Pulmonary artery endothelial cell (primary cell): ENCODE data around the gene ZNF318. TPM values are rescaled to one million over a fixed set of nuclear protein-coding genes. Genes with fewer than 3 reads are reported as not detected.
"Not testable (repeated sequence)": the region's sequence is repeated elsewhere in the genome, so short reads cannot be mapped to it uniquely, and the experiment has no call there.

Source experiments
- DNase-seq: peaks from one replicate; pipeline ENCODE4 v3.0.0-alpha.2; 2011; ENCODE audit warnings: low read depth, low spot score
- total RNA-seq: library from RNA; depleted of rRNA; stranded (reverse); fragments of >200 nt; gene quantifications from 2 replicates; pipeline ENCODE4 v1.2.3, GENCODE V29; 2014

Gene ZNF318
- total RNA-seq, 1 donor from 2014 or later, result 5.6 TPM

DNA sequence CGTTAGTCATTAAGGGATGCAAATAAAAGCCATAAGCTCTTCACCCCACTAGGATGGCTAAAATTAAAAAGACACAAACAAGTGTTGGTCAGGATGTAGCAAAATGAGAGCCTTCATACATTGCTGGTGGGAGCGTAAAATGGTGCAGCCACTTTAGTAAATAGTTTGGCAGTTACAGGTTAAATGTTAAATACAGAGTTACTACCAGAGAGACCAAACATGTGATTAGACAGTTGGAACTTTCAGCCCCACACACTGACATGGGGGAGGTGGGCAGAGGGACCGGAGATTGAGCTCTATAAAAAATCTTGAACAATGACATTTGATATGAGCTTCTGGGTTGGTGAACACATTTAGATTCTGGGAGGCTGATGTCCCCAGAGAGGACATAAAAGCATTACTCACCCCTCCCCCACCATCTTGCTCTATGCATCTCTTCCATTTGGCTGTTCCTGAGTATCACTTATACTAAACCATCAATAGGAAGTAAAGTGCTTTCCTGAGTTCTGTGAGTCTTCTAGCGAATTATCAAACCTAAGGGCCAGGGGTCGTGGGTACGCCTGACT lies 20.4 kb upstream of the ZNF318 start:
- DNase-seq, result no peak

DNA sequence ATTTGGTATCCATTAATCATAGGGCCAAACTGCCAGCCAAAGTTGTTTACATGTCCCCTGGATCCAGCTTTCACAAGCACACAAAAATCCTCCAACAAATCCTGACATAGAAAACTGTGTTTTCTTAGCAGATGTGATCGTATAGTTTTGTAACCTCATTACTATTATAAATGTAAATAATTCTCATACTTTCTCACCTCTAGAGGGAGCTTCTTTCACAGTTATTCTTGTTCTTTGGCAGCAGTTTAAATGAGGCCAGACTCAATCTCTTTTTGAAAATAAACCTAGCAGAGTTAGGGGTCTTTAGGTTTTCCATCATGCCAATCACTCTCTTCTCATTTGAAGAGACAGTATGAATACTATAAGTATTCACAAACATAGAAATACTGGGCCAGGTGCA lies 17.0 kb upstream of the ZNF318 start:
- no peak for DNase-seq

GRCh38 chr6:43383021-43383667 lies 13.7 kb upstream of the ZNF318 start:
- no peak for DNase-seq

GRCh38 chr6:43380858-43381257 lies 11.4 kb upstream of the ZNF318 start:
- DNase-seq, result not testable (repeated sequence)

DNA sequence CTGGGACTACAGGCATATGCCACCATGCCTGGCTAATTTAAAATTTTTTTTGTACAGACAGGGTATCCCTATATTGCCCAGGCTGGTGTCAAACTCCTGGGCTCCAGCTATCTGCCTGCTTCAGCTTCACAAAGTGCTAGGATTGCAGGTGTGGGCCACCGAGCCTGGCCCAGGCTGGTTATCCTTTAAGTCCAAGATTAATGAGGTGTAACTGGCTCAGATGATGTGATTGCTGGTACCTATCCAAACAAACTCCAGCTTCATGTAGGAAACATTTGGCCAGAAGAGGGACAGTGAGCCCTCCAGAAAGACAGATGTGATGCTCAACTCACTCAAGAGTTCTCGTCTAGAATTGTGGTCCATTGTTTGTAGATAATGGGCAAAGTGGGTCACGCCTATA lies 9.2 kb upstream of the ZNF318 start:
- DNase-seq, result no peak

- no peak for DNase-seq
Measured at GRCh38 chr6:43377710-43378229, 8.3 kb upstream of the ZNF318 start.

GRCh38 chr6:43376551-43376981 lies 7.1 kb upstream of the ZNF318 start:
- no peak for DNase-seq

GRCh38 chr6:43375693-43376092 lies 6.2 kb upstream of the ZNF318 start:
- DNase-seq, result no peak

DNA sequence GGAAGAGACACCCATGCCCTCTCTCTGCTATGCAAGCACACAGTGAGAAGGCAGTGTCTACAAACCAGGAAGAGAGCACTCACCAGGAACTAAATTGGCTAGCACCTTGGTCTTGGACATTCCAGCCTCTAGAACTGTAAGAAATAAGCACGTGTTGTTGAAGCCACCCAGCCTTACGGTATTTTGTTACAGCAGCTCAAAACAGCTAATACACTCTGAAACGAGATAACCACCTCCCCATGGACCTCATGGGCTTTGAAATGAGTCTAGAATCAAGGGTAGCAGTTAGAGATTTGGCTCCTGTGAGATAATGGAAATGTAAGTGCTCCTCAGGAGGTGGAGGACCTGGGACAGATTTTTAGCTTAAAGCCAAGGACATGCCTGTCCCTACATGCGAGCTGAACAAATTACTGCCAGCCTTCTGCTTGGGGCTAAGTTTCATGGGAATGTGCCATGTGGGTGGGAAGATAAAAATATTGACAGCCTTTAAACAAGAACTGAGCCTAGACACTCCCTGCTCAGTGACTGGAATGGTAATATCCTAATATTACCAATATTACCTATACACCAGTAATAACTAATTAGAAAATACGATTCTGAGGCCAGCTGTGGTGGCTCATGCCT lies 3.9 kb upstream of the ZNF318 start:
- no peak for DNase-seq

GRCh38 chr6:43370003-43370580 lies 645 bp upstream of the ZNF318 start:
- DNase-seq, result not testable (repeated sequence)

DNA sequence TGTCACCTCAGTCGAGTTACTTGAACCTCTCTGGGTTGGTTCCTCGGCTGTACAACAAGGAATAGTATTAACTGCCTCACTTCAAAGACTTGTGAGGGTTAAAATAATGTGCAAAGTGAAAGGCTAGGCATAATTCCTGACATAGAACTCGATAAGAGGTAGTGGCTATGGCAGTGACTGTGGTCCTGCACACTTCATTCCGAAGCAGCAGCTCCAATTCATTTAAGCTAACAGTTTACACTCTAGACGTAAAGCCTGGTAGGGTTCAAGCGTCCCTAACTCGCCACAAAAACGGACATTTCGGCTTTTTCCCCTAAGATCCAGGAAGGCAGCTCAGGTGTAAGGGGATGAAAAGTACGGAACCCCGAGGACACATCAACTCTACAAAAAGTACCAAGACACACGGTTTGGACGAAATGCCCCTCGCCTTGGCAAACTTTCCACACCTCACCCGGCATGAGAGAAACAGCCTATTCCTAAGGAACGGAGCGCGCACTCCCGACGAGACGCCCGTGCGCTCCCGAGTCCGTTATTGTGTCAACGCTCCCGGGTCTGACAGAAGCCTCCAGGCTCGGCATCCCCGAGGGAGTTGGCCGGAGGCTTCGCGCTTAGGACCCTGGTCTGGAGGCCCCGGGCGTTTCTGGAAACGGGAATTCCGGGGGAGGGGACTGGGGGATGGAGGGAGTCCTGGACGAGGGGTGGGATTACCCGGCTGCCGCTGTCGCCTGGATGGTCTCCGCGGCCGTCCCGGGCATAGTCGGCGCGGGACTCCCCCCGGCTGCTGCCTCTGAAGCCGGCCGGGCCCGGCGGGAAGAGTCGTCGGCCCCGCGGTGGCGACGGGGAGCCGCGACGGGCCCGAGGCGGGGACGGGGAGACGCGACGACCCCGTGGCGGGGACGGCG lies 937 bp downstream of the ZNF318 start:
- DNase-seq, result no peak

GRCh38 chr6:43367245-43367984 lies 2.0 kb downstream of the ZNF318 start:
- no peak for DNase-seq

GRCh38 chr6:43361269-43361668 lies 8.2 kb downstream of the ZNF318 start:
- no peak for DNase-seq

DNA sequence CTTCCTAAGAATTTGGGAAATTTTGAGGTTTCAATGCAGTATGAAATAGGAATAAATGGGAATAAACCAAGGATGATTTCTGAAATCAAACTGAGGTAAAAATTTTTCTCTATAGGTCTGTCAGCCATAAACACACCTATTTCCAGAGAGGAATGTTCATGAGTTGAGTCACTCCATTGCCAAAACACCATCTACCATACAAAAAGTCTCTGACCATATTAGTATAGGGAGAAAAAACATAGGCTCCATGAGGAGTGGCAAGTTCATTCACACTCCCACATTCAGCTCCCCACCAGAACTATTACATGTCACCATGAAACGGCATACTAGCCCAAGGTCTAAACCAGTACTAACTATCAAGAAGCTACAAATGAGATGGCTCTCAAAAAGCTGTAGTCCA lies 9.6 kb downstream of the ZNF318 start:
- DNase-seq, result no peak

DNA sequence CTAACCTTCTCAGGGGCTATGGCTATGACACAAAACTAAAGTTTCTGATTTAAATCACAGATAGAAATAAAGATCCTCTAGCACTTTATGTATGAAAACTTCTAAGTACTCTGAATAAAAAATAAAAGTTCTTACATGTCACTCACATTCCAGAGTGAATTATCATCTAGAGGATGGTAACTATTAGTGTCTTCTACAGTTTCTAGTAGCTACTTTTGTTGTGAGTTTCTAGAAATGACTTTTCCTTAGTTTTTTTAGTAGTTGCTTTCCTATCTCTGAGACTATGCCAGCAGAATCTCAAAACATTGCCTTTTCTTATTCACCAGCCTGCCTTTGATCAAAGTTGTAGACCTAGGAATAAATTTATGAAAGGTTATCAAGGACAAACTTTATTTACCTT lies 10.1 kb downstream of the ZNF318 start:
- no peak for DNase-seq

GRCh38 chr6:43355862-43356590 lies 13.4 kb downstream of the ZNF318 start:
- DNase-seq, result no peak

DNA sequence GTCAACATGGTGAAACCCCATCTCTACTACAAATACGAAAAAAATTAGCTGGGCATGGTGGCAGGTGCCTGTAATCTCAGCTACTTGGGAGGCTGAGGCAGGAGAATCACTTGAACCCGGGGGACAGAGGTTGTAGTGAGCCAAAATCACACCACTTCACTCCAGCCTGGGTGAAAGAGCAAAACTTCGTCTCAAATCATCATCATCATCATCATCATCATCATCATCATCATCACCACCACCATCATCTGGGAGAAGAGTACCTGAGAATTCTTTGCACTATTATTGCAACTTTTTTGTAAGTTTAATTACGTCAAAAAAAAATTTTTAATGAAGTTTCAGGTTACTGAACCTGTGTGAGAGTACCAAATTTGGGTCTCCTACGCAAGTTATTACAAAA lies 17.5 kb downstream of the ZNF318 start:
- DNase-seq, result not testable (repeated sequence)

- no peak for DNase-seq
Measured at GRCh38 chr6:43347444-43347843, 22.0 kb downstream of the ZNF318 start.

DNA sequence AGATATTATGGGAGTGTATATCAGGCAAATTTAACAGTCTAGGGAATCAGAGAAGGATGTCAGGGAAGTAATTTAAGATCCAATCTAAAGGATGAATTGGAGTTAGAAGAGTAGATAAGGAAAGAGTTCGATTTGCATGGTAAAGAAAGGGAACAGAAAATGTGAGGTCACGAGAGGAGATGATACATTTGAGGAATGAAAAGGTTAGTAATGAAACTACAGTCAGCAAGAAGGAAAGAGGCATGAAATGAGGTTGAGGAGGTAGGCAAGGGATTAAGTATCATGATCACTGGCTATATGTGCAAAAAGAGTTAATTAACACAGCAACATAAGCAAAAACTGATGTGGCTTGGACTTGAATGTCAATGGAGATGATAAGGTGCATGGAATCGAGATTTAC lies 22.4 kb downstream of the ZNF318 start:
- DNase-seq, result no peak

DNA sequence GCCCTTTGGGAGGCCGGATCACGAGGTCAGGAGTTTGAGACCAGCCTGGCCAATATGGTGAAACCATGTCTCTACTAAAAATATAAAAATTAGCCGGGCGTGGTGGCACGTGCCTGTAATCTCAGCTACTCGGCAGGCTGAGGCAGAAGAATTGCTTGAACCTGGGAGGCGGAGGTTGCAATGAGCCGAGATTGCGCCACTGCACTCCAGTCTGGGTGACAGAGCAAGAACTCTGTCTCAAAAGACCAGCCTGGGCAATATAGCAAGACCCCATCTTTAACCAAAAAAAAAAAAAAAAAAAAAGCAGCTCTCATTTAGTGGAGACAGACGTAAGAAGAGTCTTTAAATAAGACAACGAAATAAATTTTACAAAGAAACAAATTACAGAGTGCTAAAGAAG lies 23.2 kb downstream of the ZNF318 start:
- DNase-seq, result not testable (repeated sequence)
